ENCODE results near the gene LRP1-AS.

DNA sequence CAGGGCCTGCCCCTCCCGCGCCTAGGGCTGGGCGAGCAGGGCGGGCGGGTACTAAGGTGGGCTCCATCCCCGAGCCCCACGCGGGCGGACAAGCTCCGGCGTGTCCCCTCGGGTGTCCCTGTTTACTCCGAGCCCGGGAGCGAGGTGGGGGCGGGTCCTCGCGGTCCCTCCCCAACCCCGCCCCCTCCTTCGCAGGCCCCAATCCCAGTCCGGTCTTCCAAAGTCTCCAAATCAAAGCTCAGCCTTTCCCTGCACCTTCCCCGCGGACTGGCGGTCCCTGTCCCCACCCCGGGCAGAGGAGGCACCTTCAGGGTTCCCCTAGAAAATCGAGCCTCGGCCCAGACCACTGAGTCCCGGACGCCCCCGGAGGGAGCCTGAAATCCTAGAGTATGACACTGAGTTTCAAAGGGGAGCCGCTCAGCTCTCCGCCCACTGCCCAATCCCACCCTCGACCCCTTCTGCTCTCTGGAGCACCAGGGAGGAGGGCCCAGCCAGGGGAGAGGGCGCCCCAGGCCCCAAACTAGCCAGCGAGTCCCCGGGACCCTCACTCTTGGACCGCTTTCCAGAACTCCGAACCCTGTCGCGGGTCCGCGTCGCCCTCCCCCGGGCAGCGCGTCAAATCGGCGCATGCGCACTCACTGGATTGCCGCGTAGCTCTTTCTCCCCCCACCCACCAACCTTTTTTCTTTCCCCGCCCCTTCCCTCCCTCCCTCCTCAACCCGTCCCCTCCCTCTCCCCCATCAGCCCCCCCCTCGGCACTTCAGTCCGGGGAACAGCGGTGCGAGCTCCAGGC, 19.5 kb downstream of the LRP1-AS start, which contains the start of gene LRP1:
- TF ChIP-seq, protein P1, sequence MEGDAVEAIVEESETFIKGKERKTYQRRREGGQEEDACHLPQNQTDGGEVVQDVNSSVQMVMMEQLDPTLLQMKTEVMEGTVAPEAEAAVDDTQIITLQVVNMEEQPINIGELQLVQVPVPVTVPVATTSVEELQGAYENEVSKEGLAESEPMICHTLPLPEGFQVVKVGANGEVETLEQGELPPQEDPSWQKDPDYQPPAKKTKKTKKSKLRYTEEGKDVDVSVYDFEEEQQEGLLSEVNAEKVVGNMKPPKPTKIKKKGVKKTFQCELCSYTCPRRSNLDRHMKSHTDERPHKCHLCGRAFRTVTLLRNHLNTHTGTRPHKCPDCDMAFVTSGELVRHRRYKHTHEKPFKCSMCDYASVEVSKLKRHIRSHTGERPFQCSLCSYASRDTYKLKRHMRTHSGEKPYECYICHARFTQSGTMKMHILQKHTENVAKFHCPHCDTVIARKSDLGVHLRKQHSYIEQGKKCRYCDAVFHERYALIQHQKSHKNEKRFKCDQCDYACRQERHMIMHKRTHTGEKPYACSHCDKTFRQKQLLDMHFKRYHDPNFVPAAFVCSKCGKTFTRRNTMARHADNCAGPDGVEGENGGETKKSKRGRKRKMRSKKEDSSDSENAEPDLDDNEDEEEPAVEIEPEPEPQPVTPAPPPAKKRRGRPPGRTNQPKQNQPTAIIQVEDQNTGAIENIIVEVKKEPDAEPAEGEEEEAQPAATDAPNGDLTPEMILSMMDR (optimal IDR thresholded peaks at IDR 0.05 in 1 of 3, IDR thresholded peaks at IDR 0.05 in 1 of 3, conservative IDR thresholded peaks at IDR 0.05 in 1 of 3; ENCODE audit: extremely low read depth in 1 of 3, insufficient read depth in 2 of 3, low read length in 3 of 3) = no peak
- no peak for TF ChIP-seq EZH2 (IDR thresholded peaks at IDR 0.05; ENCODE audit: low read length)

Data from keratinocyte (primary cell).